K562 (cell line): Measurements from ENCODE around the gene CLIP2. TPM values are rescaled to one million over a fixed set of nuclear protein-coding genes. Genes with fewer than 3 reads are reported as not detected.

ENCODE experiments used
- ATAC-seq: fragments of 200-7000 bp; cut with Tn5 transposase; 3 replicates; pipeline ENCODE4 v1.9.1; 2020; ENCODE audit warnings: moderate library complexity
- BruUV-seq: library from RNA; stranded (reverse); fragments of 400-500 nt; replicated peaks from 2 replicates; lab custom pipeline; 2021; lab: Mats Ljungman, UMichigan
- CTCF ChIA-PET: fragments of 300-600 bp; formaldehyde crosslinking; extraction: SDS; loops from one replicate; lab custom pipeline; 2021; ENCODE audit warnings: low intra/inter-chr PET ratio; lab: Yijun Ruan, JAX
- POLR2A ChIA-PET: fragments of 300-600, 350-650 bp; sonication (Branson Sonifier 250); formaldehyde crosslinking; extraction: SDS; loops from one replicate; lab custom pipeline; 2021; ENCODE audit warnings: antibody characterized with exemption, inconsistent platforms; lab: Yijun Ruan, JAX
- DNase-seq, 4 experiments: peaks; one replicate each; pipeline versions ENCODE4 v3.0.0 to v3.0.0-alpha.2; 2011 to 2018; ENCODE audit warnings: low spot score in 3 of 4, mixed read lengths in 3 of 4; ENCODE audit errors: extremely low read depth in 1 of 4
- FAIRE-seq: peaks from 2 replicates; lab custom pipeline; 2011; peaks lifted over from hg19 to GRCh38; lab: Jason Lieb, UNC
- H2AFZ ChIP-seq: 2 replicates; pipeline ENCODE4 v1.6.0; 2011; ENCODE audit warnings: low read depth, low read length, control low read depth, inconsistent platforms
- H3K27ac ChIP-seq: fragments of 200-600 bp; 3 replicates; pipeline ENCODE4 v1.8.0; 2011; ENCODE audit warnings: low read depth, mild to moderate bottlenecking, control low read depth, inconsistent platforms, low read length, moderate library complexity, mixed read lengths; ENCODE audit errors: extremely low read depth
- H3K27me3 ChIP-seq, 2 experiments: fragments of 300-600 bp in 1 of 2; 2 replicates in 1 of 2; 3 replicates in 1 of 2; pipeline versions ENCODE4 v1.6.0 to v1.8.0; 2011; ENCODE audit warnings: inconsistent platforms in 2 of 2, low read length in 2 of 2, mild to moderate bottlenecking in 1 of 2, mixed read lengths in 1 of 2, moderate library complexity in 1 of 2; ENCODE audit not compliant: control insufficient read depth in 2 of 2, insufficient read depth in 2 of 2
- H3K36me3 ChIP-seq: fragments of 300-600 bp; 3 replicates; pipeline ENCODE4 v1.8.0; 2011; ENCODE audit warnings: mild to moderate bottlenecking, low read length, inconsistent platforms; ENCODE audit not compliant: control insufficient read depth, insufficient read depth
- H3K4me1 ChIP-seq, 2 experiments: fragments of 200-600 bp in 1 of 2; replicated peaks in 1 of 2; 2 replicates in 1 of 2; 3 replicates in 1 of 2; pipeline versions ENCODE4 v1.5.1 to v1.8.0; 2011; ENCODE audit warnings: inconsistent platforms in 2 of 2, low read length in 2 of 2, mild to moderate bottlenecking in 1 of 2, mixed read lengths in 1 of 2, moderate library complexity in 1 of 2; ENCODE audit not compliant: control insufficient read depth in 2 of 2, insufficient read depth in 2 of 2
- H3K4me2 ChIP-seq: 2 replicates; pipeline ENCODE4 v1.6.1; 2011; ENCODE audit warnings: low read length, control low read depth, inconsistent platforms, mixed read lengths; ENCODE audit not compliant: insufficient read depth
- H3K4me3 ChIP-seq: fragments of 200-600 bp; sonication (generic), shearing (Covaris generic); 2 replicates; pipeline ENCODE4 v1.5.1; 2016; ENCODE audit warnings: control low read depth, inconsistent platforms
- H3K79me2 ChIP-seq: fragments of 200-600 bp; 3 replicates; pipeline ENCODE4 v1.8.0; 2011; ENCODE audit warnings: low read length, inconsistent platforms; ENCODE audit not compliant: control insufficient read depth, insufficient read depth
- H3K9ac ChIP-seq, 2 experiments: 2 replicates each; pipeline versions ENCODE4 v1.6.0 to v1.6.1; 2011; ENCODE audit warnings: low read depth in 2 of 2, low read length in 2 of 2, control low read depth in 1 of 2, inconsistent platforms in 1 of 2, mild to moderate bottlenecking in 1 of 2, mixed read lengths in 1 of 2; ENCODE audit not compliant: insufficient read depth in 1 of 2
- H3K9me1 ChIP-seq: one replicate; pipeline ENCODE4 v1.6.0; 2011; ENCODE audit warnings: inconsistent platforms, mild to moderate bottlenecking, low read length, moderate library complexity; ENCODE audit not compliant: control insufficient read depth, insufficient read depth
- H3K9me3 ChIP-seq: replicated peaks from 2 replicates; pipeline ENCODE4 v1.5.1; 2011; ENCODE audit warnings: low read depth, low read length, inconsistent platforms; ENCODE audit not compliant: control insufficient read depth, insufficient read depth
- H4K20me1 ChIP-seq: replicated peaks from 2 replicates; pipeline ENCODE4 v1.6.1; 2011; ENCODE audit warnings: low read length, inconsistent platforms, mixed read lengths; ENCODE audit not compliant: control insufficient read depth, insufficient read depth
- ADNP ChIP-seq: fragments of 200-800 bp; sonication (Bioruptor generic); IDR thresholded peaks from 2 replicates; pipeline ENCODE4 v1.6.1; 2016; ENCODE audit warnings: missing genetic modification characterization, missing compliant biosample characterization
- ATF4 ChIP-seq: fragments of 450-650 bp; formaldehyde crosslinking; IDR thresholded peaks from 2 replicates; pipeline ENCODE4 v1.4.0; 2022; ENCODE audit warnings: mild to moderate bottlenecking, moderate library complexity
- CREB1 ChIP-seq, 2 experiments: sonication (generic) in 1 of 2; formaldehyde crosslinking in 1 of 2; IDR thresholded peaks; 2 replicates each; pipeline versions ENCODE4 v1.6.1 to v1.8.0; 2012 to 2022; ENCODE audit warnings: inconsistent platforms in 1 of 2, mild to moderate bottlenecking in 1 of 2, missing genetic modification reagents in 1 of 2, moderate library complexity in 1 of 2
- DDX20 ChIP-seq: fragments of 450-650 bp; IDR thresholded peaks from 2 replicates; pipeline ENCODE4 v1.6.1; 2016; ENCODE audit warnings: missing genetic modification characterization, low read depth, mild to moderate bottlenecking, missing compliant biosample characterization, moderate library complexity
- EGR1 ChIP-seq: fragments of 450-650 bp; conservative IDR thresholded peaks from 2 replicates; pipeline ENCODE4 v1.6.1; 2017; ENCODE audit warnings: mild to moderate bottlenecking
- GATAD2A ChIP-seq: fragments of 450-650 bp; IDR thresholded peaks from 2 replicates; pipeline ENCODE4 v1.6.1; 2017
- GATAD2B ChIP-seq: fragments of 450-650 bp; IDR thresholded peaks from 2 replicates; pipeline ENCODE4 v1.6.1; 2017; ENCODE audit warnings: mild to moderate bottlenecking, borderline replicate concordance
- GTF2A2 ChIP-seq: IDR thresholded peaks from 2 replicates; pipeline ENCODE4 v1.6.1; 2016; ENCODE audit warnings: mild to moderate bottlenecking, missing genetic modification characterization, missing compliant biosample characterization
- HMG20A ChIP-seq: fragments of 450-650 bp; formaldehyde crosslinking; conservative IDR thresholded peaks from 2 replicates; pipeline ENCODE4 v1.4.0; 2020; ENCODE audit warnings: mild to moderate bottlenecking, mixed read lengths
- HNRNPLL ChIP-seq: fragments of 200-400 bp; formaldehyde crosslinking; IDR thresholded peaks from 2 replicates; pipeline ENCODE4 v1.6.1; 2017; ENCODE audit warnings: low read length, low read depth, mild to moderate bottlenecking; ENCODE audit not compliant: poor library complexity, severe bottlenecking
- IRF2 ChIP-seq: sonication (generic); formaldehyde crosslinking; IDR thresholded peaks from 2 replicates; pipeline ENCODE4 v1.8.1; 2022; ENCODE audit warnings: mild to moderate bottlenecking, missing genetic modification reagents
- MNT ChIP-seq, 2 experiments: fragments of 450-650 bp; conservative IDR thresholded peaks; 2 replicates each; pipeline ENCODE4 v1.6.1; 2017; ENCODE audit warnings: mild to moderate bottlenecking in 2 of 2, moderate library complexity in 2 of 2
- PHF20 ChIP-seq: fragments of 450-650 bp; IDR thresholded peaks from 2 replicates; pipeline ENCODE4 v1.6.1; 2018; ENCODE audit not compliant: partially characterized antibody
- SNAPC5 ChIP-seq: fragments of 250-450 bp; sonication (Bioruptor Pico); IDR thresholded peaks from 2 replicates; pipeline ENCODE4 v1.8.0; 2021; ENCODE audit warnings: moderate library complexity, mild to moderate bottlenecking, inconsistent platforms
- ZNF263 ChIP-seq: sonication (generic); formaldehyde crosslinking; IDR thresholded peaks from 2 replicates; pipeline ENCODE4 v1.8.0; 2022; ENCODE audit warnings: mild to moderate bottlenecking, missing genetic modification reagents, borderline replicate concordance
- ZNF324 ChIP-seq: fragments of 250-450 bp; sonication (Bioruptor Pico); IDR thresholded peaks from 2 replicates; pipeline ENCODE4 v1.4.0; 2020; ENCODE audit warnings: mild to moderate bottlenecking
- WGBS: fragments of 100-300 bp; shearing (Covaris generic); methylation state at CpG from one replicate; pipeline ENCODE4 v1.1.6; 2016; ENCODE audit warnings: low coverage, mixed read lengths; ENCODE audit not compliant: insufficient coverage; ENCODE audit errors: missing lambda C conversion rate; 5-methylcytosine and 5-hydroxymethylcytosine counted together
- in situ Hi-C: fragments of 300-500 bp; cut with MboI; formaldehyde crosslinking; loops from 4 replicates; pipeline ENCODE4 v1.15.0; 2018; ENCODE audit warnings: inconsistent platforms, mixed read lengths
- intact Hi-C: fragments of 100-400 bp; cut with micrococcal nuclease; formaldehyde crosslinking; loops from 2 replicates; pipeline ENCODE4 v1.14.2; 2022
- polyA plus RNA-seq, 8 experiments: library from polyadenylated mRNA; depleted of rRNA in 4 of 8; stranded (reverse) in 5 of 8; unstranded in 3 of 8; fragments of >200 nt; fragmentation: Nextera tagmentation in 2 of 8; fragmentation: Illumina TruSeq in 1 of 8; extraction: Ambion mirVana in 2 of 8; extraction: Trizol in 1 of 8; gene quantifications; 2 replicates each; pipeline versions ENCODE4 v1.2.1 to v1.2.3, GENCODE V29; 2011 to 2014; ENCODE audit warnings: inconsistent platforms in 1 of 8, missing spikeins in 1 of 8
- total RNA-seq, 7 experiments: library from RNA; depleted of rRNA in 6 of 7; stranded (reverse); fragments of >200 nt in 6 of 7; fragmentation: Illumina TruSeq in 2 of 7; extraction: Trizol in 2 of 7; gene quantifications; 2 replicates each; pipeline versions ENCODE4 v1.2.1 to v1.2.3, GENCODE V29; 2011 to 2021; ENCODE audit warnings: low replicate concordance in 1 of 7

Gene CLIP2
- total and polyA plus RNA-seq, 9 of the 15 experiments (the other 6 are each of a cell fraction or from before 2014, with no cell fraction given) = 0.07 to 5.4 (median 2.1) TPM

- TF ChIP-seq EGR1 = peak; percentile 75
- TF ChIP-seq PHF20 = no peak
- TF ChIP-seq ZNF324 (CRISPR knock-in tag) = 0 out of 2 replicates have a peak, but pooled peaks have one; percentile 17
- TF ChIP-seq GATAD2A = 0 out of 2 replicates have a peak, but pooled peaks have one; percentile 24
Measured at GRCh38 chr7:74289659-74290552, 699 bp downstream of the CLIP2 start (continued).

- Histone ChIP-seq H3K4me3 (no peak overlapping the region), H3K9me3 (no peaks in the 10 kb centered on the region), H4K20me1 (no peaks in the 10 kb centered on the region; the same call in 1 of the 2 replicates), H3K4me1 (peaks cover 20 to 37% of the 10 kb centered on the region in 2 experiments), H3K27me3 (peaks cover 3 to 30% of the 10 kb centered on the region in 2 experiments; a peak in 4 of 5 replicates), H3K79me2 (no peaks in the 10 kb centered on the region), H3K9ac (no peak overlapping the region), H3K27ac (no peak overlapping the region), H3K4me2 (no peak overlapping the region), H3K36me3 (no peaks in the 10 kb centered on the region), H2AFZ (no peak overlapping the region), H3K9me1 (no peaks in the 10 kb centered on the region)
- no TSS peak for BruUV-seq
- intact Hi-C loops (loop anchor here (5.0 kb wide), 1 partner anchor 102 kb away; no protein-coding TSS in a partner anchor), in situ Hi-C loops (no loop called here)
- no peak for TF ChIP-seq DDX20 (tag)
- TF ChIP-seq ADNP (tag) = no peak
- no peak for TF ChIP-seq ATF4
- no peak for TF ChIP-seq GTF2A2 (tag)
- TF ChIP-seq IRF2 (CRISPR knock-in tag) = no peak
- TF ChIP-seq SNAPC5 (CRISPR knock-in tag) = no peak
- peak; percentile 96 for TF ChIP-seq ZNF263 (CRISPR knock-in tag)
- no peak for TF ChIP-seq CREB1 (IDR thresholded peaks at IDR 0.05)
- no peak for TF ChIP-seq CREB1 (CRISPR knock-in tag; IDR thresholded peaks at IDR 0.05)
- 0 out of 4 replicates have a peak, but pooled peaks of 1 of the 2 experiments have one; percentile 12 for TF ChIP-seq MNT (conservative IDR thresholded peaks at IDR 0.05)
- peak; percentile 17 for TF ChIP-seq HNRNPLL
- TF ChIP-seq HMG20A = no peak
- no peak for TF ChIP-seq GATAD2B
- POLR2A ChIA-PET = interaction anchor here (1.4 to 1.7 kb wide), 2 partner anchors 20 to 36 kb away, joined by 4 to 6 read pairs; no protein-coding TSS in a partner anchor
- CTCF ChIA-PET = no interaction called here
- DNase-seq (no peak), ATAC-seq (no peak), FAIRE-seq (no peak)
- 24% methylated on average over 9 of the region's 9 CpGs for WGBS
Measured at GRCh38 chr7:74290553-74290950, 1.3 kb downstream of the CLIP2 start.
